ENCODE measurements around the gene LHX1. TPM values are rescaled to one million over a fixed set of nuclear protein-coding genes. Genes with fewer than 3 reads are reported as not detected.

Gene LHX1
- total and polyA plus RNA-seq, 2 of the 8 experiments (the other 6 are each of a cell fraction or from before 2014, with no cell fraction given), result 0.26 to 0.93 TPM

GRCh38 chr17:36943250-36944191 is 6.2 kb downstream of the LHX1 start (continued):
- TF ChIP-seq CHD7 (IDR thresholded peaks at IDR 0.05; ENCODE audit: insufficient replicate concordance, low read length) (no peak), BRCA1 (IDR thresholded peaks at IDR 0.05; ENCODE audit: low read depth, low read length) (no peak), ZNF274 (IDR thresholded peaks at IDR 0.05; ENCODE audit: borderline replicate concordance, extremely low read depth, low read length) (no peak), GABPA (IDR thresholded peaks at IDR 0.05; ENCODE audit: borderline replicate concordance, insufficient read depth, low read length) (0 out of 2 replicates have a peak, but pooled peaks have one; percentile 53), SP1 (IDR thresholded peaks at IDR 0.05; ENCODE audit: low read depth, low read length) (0 out of 2 replicates have a peak, but pooled peaks have one; percentile 9), POU5F1 (IDR thresholded peaks at IDR 0.05; ENCODE audit: low read depth, low read length) (no peak), SUZ12 (IDR thresholded peaks at IDR 0.05; ENCODE audit: low read length) (peak; percentile 86)
- TF ChIP-seq, protein P1, sequence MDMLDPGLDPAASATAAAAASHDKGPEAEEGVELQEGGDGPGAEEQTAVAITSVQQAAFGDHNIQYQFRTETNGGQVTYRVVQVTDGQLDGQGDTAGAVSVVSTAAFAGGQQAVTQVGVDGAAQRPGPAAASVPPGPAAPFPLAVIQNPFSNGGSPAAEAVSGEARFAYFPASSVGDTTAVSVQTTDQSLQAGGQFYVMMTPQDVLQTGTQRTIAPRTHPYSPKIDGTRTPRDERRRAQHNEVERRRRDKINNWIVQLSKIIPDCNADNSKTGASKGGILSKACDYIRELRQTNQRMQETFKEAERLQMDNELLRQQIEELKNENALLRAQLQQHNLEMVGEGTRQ (IDR thresholded peaks at IDR 0.05; ENCODE audit: low read length), result no peak

All from H1 (cell line).